Omental fat pad (tissue), 4 donors: Measurements from ENCODE around the gene CBX2. TPM values are rescaled to one million over a fixed set of nuclear protein-coding genes. Genes with fewer than 3 reads are reported as not detected.

Source experiments
- ATAC-seq: fragments of 150-250 bp; one replicate; pipeline ENCODE4 v1.9.1; 2016; ENCODE audit warnings: mild to moderate bottlenecking, moderate library complexity; ENCODE audit not compliant: low FRiP score
- DNase-seq: peaks from one replicate; pipeline ENCODE4 v3.0.0-alpha.2; 2019; ENCODE audit warnings: low spot score
- total RNA-seq, 4 donors: library from RNA; depleted of rRNA; stranded (reverse); fragments of >200 nt; gene quantifications; one replicate each; pipeline ENCODE4 v1.1.0, GENCODE V29; 2016
- TF ChIP-seq, protein P1 (sequence below), 3 donors: fragments of 450-650 bp; IDR thresholded peaks; one replicate each; pipeline ENCODE4 v1.5.1; 2016 to 2017; ENCODE audit warnings: antibody characterized with exemption in 3 of 3, mild to moderate bottlenecking in 3 of 3, moderate library complexity in 2 of 3

The CBX2 gene
- total RNA-seq, 4 donors from 2014 or later, result 0.28 to 5.2 (median 1.5) TPM

DNA sequence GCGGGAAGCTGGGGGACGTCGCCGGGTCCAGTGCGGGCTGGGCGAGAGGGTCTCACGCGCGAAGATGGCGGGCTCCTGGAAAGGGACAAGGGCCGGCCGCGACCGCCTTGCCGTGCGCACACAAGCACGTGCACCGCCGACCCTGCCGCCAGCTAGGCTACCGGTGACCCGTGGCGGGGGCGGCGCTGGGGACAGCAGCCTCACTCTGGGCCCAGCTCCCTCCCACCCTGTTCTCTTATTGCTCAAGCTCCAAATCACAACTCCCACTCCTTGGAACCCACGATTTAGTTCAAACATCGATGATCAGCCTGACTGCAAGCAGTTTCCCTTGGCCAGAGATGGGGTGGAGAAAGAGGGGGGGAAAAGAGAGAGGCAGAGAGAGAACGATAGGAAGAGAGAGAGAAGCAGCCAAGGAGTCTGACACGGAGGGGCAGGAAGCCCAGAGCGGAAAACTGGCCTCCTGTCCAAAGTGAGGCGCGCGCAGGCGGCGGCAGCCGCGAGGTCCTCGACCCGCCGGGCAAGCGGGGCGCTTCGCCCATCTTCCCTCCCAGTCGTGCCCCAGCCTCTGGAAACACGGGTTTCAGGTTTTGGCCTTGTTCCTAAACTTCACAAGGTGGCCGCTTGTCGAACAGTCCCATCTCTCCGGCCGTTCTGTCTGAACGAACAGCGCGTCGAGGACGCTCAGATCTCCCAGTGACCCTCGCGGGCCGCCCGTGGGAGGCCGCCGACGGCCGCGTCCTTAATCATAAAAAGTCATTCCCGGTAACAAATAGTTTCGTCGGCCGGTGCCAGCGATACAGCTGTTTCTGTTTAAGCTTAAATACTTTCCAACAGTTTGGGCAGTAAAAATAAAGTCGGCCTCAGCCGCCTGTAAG, 20.6 kb downstream of the CBX2 start:
- ATAC-seq, result no peak
- DNase-seq, result no peak
- TF ChIP-seq, protein P1, sequence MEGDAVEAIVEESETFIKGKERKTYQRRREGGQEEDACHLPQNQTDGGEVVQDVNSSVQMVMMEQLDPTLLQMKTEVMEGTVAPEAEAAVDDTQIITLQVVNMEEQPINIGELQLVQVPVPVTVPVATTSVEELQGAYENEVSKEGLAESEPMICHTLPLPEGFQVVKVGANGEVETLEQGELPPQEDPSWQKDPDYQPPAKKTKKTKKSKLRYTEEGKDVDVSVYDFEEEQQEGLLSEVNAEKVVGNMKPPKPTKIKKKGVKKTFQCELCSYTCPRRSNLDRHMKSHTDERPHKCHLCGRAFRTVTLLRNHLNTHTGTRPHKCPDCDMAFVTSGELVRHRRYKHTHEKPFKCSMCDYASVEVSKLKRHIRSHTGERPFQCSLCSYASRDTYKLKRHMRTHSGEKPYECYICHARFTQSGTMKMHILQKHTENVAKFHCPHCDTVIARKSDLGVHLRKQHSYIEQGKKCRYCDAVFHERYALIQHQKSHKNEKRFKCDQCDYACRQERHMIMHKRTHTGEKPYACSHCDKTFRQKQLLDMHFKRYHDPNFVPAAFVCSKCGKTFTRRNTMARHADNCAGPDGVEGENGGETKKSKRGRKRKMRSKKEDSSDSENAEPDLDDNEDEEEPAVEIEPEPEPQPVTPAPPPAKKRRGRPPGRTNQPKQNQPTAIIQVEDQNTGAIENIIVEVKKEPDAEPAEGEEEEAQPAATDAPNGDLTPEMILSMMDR (IDR thresholded peaks at IDR 0.05), result no peak

DNA sequence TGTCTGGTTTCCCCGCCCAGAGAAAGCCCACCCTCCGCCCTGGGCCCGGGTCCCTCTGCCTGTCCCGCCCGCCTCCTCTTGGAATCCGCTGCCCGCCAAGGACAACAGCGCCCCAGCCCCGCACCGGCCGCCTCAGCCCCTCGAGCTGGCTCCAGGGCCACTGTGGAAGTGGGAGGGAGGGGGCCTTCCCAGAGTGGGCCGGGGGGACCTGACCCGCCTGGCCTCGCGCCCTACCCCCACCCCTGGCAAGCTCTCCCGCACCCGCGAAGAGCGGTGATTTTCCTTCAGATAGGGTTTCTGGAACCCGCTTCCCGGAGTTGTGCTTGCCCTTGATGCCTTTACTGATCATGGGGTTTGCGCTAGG, 21.2 kb downstream of the CBX2 start:
- no peak for ATAC-seq
- no peak for DNase-seq
- TF ChIP-seq, protein P1 (IDR thresholded peaks at IDR 0.05), result no peak

GRCh38 chr17:79799538-79800324, 21.8 kb downstream of the CBX2 start:
- ATAC-seq, result no peak

DNA sequence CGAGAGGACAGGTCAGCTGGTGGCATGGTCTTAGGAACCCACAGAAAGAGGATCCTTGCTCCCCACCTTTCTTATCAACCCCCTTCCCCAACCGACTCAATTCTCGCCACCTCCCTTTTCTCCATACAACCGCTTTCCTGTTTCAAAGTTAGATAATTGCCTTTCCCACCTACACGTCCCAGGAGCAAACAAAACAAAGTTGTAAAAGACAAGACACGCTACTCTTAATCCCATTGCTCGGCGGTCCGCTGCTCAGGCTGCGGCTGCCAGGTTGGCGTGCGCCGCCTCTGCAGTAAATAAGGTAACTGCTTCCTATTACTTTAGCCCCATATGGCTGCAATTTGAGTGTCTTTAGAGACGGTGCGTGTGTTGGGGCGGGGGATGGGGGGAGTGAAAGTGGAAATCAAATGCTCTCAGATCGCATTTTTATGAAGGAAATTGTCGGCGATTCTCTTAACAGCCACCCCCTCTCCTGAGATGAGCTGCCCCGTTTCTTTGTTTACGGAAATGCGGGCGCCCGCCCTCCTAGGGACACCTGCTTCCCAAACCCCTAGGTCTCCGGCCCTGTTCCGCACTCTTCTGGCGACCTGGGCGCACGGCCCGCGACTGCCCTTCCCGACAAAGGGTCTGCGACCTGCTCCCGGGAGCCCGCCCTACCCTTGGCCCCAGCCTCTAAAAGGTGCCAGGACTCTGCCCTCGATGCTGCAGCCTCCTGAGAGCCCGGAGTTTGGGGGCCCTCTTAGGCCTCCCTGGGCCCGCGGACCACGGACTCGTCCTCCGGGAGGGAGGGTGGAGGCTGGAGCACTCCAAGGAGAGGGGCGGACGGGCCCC, 22.6 kb downstream of the CBX2 start:
- TF ChIP-seq, protein P1 (IDR thresholded peaks at IDR 0.05), result no peak
- ATAC-seq, result no peak
- no peak for DNase-seq

More at GRCh38 chr17:79799538-79800324, 21.8 kb downstream of the CBX2 start:
- no peak for DNase-seq
- TF ChIP-seq, protein P1 (IDR thresholded peaks at IDR 0.05), result no peak

DNA sequence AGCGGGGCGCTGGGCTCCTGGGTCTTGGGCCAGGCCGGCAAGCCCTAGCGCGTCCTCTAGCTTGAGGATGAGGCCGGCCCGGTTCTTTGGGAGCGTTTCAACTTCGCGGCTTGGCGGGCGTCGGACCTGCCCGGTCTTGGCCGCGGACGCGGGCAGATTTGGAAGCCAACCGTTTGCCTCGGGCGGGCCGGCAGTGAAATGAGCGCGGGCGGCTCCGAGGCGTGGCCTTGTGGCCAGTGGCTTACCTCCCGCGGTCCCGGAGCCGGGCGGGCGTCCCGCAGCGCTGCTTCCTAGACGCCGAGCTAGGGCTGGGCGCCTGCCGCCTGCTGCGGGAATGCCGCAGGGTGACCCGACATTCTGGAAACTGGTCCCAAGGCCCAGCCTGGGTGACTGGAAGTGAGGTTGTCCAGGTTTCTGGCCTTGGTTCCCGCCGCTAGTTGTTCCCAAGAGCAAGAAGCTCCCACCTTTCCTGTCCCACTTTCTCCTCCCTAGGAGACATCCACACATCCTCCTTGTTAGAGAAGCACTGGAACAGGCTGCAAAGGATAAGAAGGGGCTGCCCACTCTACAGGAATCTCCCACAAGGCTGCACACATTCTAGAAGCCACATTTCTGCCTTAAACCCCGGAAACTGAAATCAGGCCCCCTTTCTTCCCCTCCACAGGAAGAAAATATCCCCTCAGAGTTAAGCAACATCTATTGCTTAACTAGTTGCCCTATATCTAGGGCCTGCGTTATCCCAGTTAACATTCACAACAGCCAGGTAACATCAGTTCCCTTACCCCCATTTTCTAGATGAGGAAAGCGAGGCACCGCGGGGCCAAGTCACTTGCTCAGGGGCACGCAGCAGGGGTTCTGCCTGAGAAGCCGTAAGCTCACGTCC, 23.4 kb downstream of the CBX2 start:
- DNase-seq, result no peak
- ATAC-seq, result no peak
- TF ChIP-seq, protein P1 (IDR thresholded peaks at IDR 0.05), result no peak
